Keratinocyte (primary cell): Measurements from ENCODE around the gene ATP6V0A4. TPM values are rescaled to one million over a fixed set of nuclear protein-coding genes. Genes with fewer than 3 reads are reported as not detected.

Source experiments
- DNase-seq: peaks from one replicate; pipeline ENCODE4 v3.0.0-alpha.2; 2011; ENCODE audit warnings: low read depth, missing footprints, low spot score
- FAIRE-seq: peaks from 2 replicates; lab custom pipeline; 2011; peaks lifted over from hg19 to GRCh38; lab: Jason Lieb, UNC
- H2AFZ ChIP-seq: 2 replicates; pipeline ENCODE4 v1.6.0; 2012; ENCODE audit warnings: low read length, control low read depth, inconsistent platforms; ENCODE audit not compliant: control insufficient read depth
- H3K27ac ChIP-seq: 2 replicates; pipeline ENCODE4 v1.5.1; 2011; ENCODE audit warnings: low read length; ENCODE audit not compliant: control insufficient read depth, insufficient read depth
- H3K27me3 ChIP-seq: 3 replicates; pipeline ENCODE4 v1.6.0; 2011; ENCODE audit warnings: low read length; ENCODE audit not compliant: control insufficient read depth, insufficient read depth; ENCODE audit errors: extremely low read depth
- H3K36me3 ChIP-seq, 2 experiments: 2 replicates in 1 of 2; 3 replicates in 1 of 2; pipeline ENCODE4 v1.5.1; 2011; ENCODE audit warnings: low read length in 2 of 2, mild to moderate bottlenecking in 1 of 2; ENCODE audit not compliant: control insufficient read depth in 2 of 2, insufficient read depth in 2 of 2; ENCODE audit errors: extremely low read depth in 1 of 2
- H3K4me1 ChIP-seq: 3 replicates; pipeline ENCODE4 v1.5.1; 2011; ENCODE audit warnings: low read length; ENCODE audit not compliant: control insufficient read depth, insufficient read depth; ENCODE audit errors: extremely low read depth
- H3K4me2 ChIP-seq: 3 replicates; pipeline ENCODE4 v1.6.0; 2011; ENCODE audit warnings: low read depth, low read length; ENCODE audit not compliant: control insufficient read depth, insufficient read depth; ENCODE audit errors: extremely low read depth
- H3K4me3 ChIP-seq, 3 experiments: fragments of 200-600 bp in 1 of 3; sonication (generic) in 1 of 3; 2 replicates in 2 of 3; 3 replicates in 1 of 3; pipeline ENCODE4 v1.5.1; 2011 to 2016; ENCODE audit warnings: low read length in 3 of 3, mild to moderate bottlenecking in 3 of 3, control low read depth in 2 of 3, inconsistent platforms in 1 of 3, low read depth in 1 of 3, mixed read lengths in 1 of 3, mixed run types in 1 of 3, moderate library complexity in 1 of 3; ENCODE audit not compliant: control insufficient read depth in 2 of 3, insufficient read depth in 2 of 3; ENCODE audit errors: extremely low read depth in 1 of 3
- H3K79me2 ChIP-seq: 2 replicates; pipeline ENCODE4 v1.6.0; 2012; ENCODE audit warnings: low read length; ENCODE audit not compliant: control insufficient read depth, insufficient read depth
- H3K9ac ChIP-seq: 3 replicates; pipeline ENCODE4 v1.6.0; 2011; ENCODE audit warnings: low read length; ENCODE audit not compliant: control insufficient read depth, insufficient read depth; ENCODE audit errors: extremely low read depth
- H3K9me1 ChIP-seq: 3 replicates; pipeline ENCODE4 v1.6.0; 2011; ENCODE audit warnings: low read length; ENCODE audit not compliant: control insufficient read depth, insufficient read depth; ENCODE audit errors: extremely low read depth
- H3K9me3 ChIP-seq: 2 replicates; pipeline ENCODE4 v1.5.1; 2012; ENCODE audit warnings: low read depth, low read length; ENCODE audit not compliant: control insufficient read depth
- H4K20me1 ChIP-seq: 3 replicates; pipeline ENCODE4 v1.6.0; 2011; ENCODE audit warnings: low read length; ENCODE audit not compliant: control insufficient read depth, insufficient read depth; ENCODE audit errors: extremely low read depth
- CTCF ChIP-seq, 3 experiments: IDR thresholded peaks in 1 of 3; conservative IDR thresholded peaks in 1 of 3; optimal IDR thresholded peaks in 1 of 3; 2 replicates in 2 of 3; 3 replicates in 1 of 3; pipeline versions ENCODE3 to v1.5.1; 2011; ENCODE audit warnings: low read length in 3 of 3, mild to moderate bottlenecking in 3 of 3, moderate library complexity in 2 of 3, control low read depth in 1 of 3, inconsistent platforms in 1 of 3; ENCODE audit not compliant: insufficient read depth in 2 of 3; ENCODE audit errors: extremely low read depth in 1 of 3
- EZH2 ChIP-seq: IDR thresholded peaks from one replicate; pipeline ENCODE4 v1.6.1; 2012; ENCODE audit warnings: inconsistent platforms, mild to moderate bottlenecking, low read length, moderate library complexity
- dilution Hi-C: fragments of 300-500 bp; cut with MboI; formaldehyde crosslinking; loops from one replicate; pipeline ENCODE4 v1.7.0; 2020; ENCODE audit warnings: low sequenced_read_pairs; ENCODE audit not compliant: extremely low pct_ligation_motif_present
- polyA plus RNA-seq, 5 experiments: library from polyadenylated mRNA; depleted of rRNA in 3 of 5; stranded (reverse) in 3 of 5; stranded (forward) in 1 of 5; unstranded in 1 of 5; fragments of >200 nt; gene quantifications; 1 replicate in 1 of 5; 2 replicates in 3 of 5; 3 replicates in 1 of 5; pipeline versions ENCODE4 v1.2.1 to v1.2.3, GENCODE V29; 2011 to 2012; ENCODE audit warnings: missing spikeins in 2 of 5, low read depth in 1 of 5, low replicate concordance in 1 of 5

ATP6V0A4 gene
- polyA plus RNA-seq, 1 donor (not counting 4 experiments of a cell fraction or from before 2014, with no cell fraction given) = 0.34 TPM

- no peak overlapping the region for H3K4me3 ChIP-seq
- no peaks in the 10 kb centered on the region for H4K20me1 ChIP-seq
- DNase-seq = no peak
- H3K4me1 ChIP-seq = no peaks in the 10 kb centered on the region
- dilution Hi-C loops = no loop called here
- no peaks in the 10 kb centered on the region for H3K27me3 ChIP-seq
- no peaks in the 10 kb centered on the region for H3K9me1 ChIP-seq
- FAIRE-seq = no peak
- no peaks in the 10 kb centered on the region for H3K9me3 ChIP-seq
- no peaks in the 10 kb centered on the region for H3K79me2 ChIP-seq
- H3K27ac ChIP-seq = no peak overlapping the region
- no peaks in the 10 kb centered on the region for H3K36me3 ChIP-seq
- H3K9ac ChIP-seq = no peak overlapping the region
- no peak for TF ChIP-seq CTCF (optimal IDR thresholded peaks at IDR 0.05 in 1 of 3, IDR thresholded peaks at IDR 0.05 in 1 of 3, conservative IDR thresholded peaks at IDR 0.05 in 1 of 3; ENCODE audit: extremely low read depth in 1 of 3, insufficient read depth in 2 of 3, low read length in 3 of 3)
- TF ChIP-seq EZH2 = no peak
- no peak overlapping the region for H2AFZ ChIP-seq
- H3K4me2 ChIP-seq = no peak overlapping the region
Measured at GRCh38 chr7:138661069-138661635, 136.8 kb downstream of the ATP6V0A4 start.

- Histone ChIP-seq H3K4me2 (no peak overlapping the region), H3K4me3 (no peak overlapping the region), H3K27me3 (no peaks in the 10 kb centered on the region), H3K9me1 (no peaks in the 10 kb centered on the region), H3K9me3 (no peaks in the 10 kb centered on the region), H3K4me1 (no peaks in the 10 kb centered on the region), H3K36me3 (no peaks in the 10 kb centered on the region), H2AFZ (no peak overlapping the region), H4K20me1 (no peaks in the 10 kb centered on the region), H3K9ac (no peak overlapping the region), H3K79me2 (no peaks in the 10 kb centered on the region), H3K27ac (no peak overlapping the region)
- DNase-seq (no peak), FAIRE-seq (no peak)
- TF ChIP-seq CTCF (optimal IDR thresholded peaks at IDR 0.05 in 1 of 3, IDR thresholded peaks at IDR 0.05 in 1 of 3, conservative IDR thresholded peaks at IDR 0.05 in 1 of 3; ENCODE audit: extremely low read depth in 1 of 3, insufficient read depth in 2 of 3, low read length in 3 of 3) (no peak), EZH2 (no peak)
- dilution Hi-C loops = no loop called here
Measured at GRCh38 chr7:138658889-138659288, 139.1 kb downstream of the ATP6V0A4 start.
